ENCODE measurements around the gene ME3.

GRCh38 chr11:86447763-86448480 is 224.5 kb downstream of the ME3 start:
- TF ChIP-seq, protein P1, sequence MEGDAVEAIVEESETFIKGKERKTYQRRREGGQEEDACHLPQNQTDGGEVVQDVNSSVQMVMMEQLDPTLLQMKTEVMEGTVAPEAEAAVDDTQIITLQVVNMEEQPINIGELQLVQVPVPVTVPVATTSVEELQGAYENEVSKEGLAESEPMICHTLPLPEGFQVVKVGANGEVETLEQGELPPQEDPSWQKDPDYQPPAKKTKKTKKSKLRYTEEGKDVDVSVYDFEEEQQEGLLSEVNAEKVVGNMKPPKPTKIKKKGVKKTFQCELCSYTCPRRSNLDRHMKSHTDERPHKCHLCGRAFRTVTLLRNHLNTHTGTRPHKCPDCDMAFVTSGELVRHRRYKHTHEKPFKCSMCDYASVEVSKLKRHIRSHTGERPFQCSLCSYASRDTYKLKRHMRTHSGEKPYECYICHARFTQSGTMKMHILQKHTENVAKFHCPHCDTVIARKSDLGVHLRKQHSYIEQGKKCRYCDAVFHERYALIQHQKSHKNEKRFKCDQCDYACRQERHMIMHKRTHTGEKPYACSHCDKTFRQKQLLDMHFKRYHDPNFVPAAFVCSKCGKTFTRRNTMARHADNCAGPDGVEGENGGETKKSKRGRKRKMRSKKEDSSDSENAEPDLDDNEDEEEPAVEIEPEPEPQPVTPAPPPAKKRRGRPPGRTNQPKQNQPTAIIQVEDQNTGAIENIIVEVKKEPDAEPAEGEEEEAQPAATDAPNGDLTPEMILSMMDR (IDR thresholded peaks at IDR 0.05): no peak
- TF ChIP-seq POLR2A (IDR thresholded peaks at IDR 0.05): no peak
